ENCODE data around the gene TMEM107.
A peak's percentile ranks its signal among the peaks of the same experiment; 100 is the strongest.

Gene TMEM107

GRCh38 chr17:8156246-8156992, 19.8 kb downstream of the TMEM107 start (continued):
- no peak for TF ChIP-seq ZNF704 (tag by site-specific recombination; IDR thresholded peaks at IDR 0.05)
- TF ChIP-seq ZNF19 (tag by site-specific recombination; IDR thresholded peaks at IDR 0.05; ENCODE audit: low read depth), result no peak
- peak; percentile 88 for TF ChIP-seq ZBTB10 (tag by site-specific recombination; IDR thresholded peaks at IDR 0.05)
- no peak for TF ChIP-seq ZXDB (tag by site-specific recombination; IDR thresholded peaks at IDR 0.05)
- TF ChIP-seq ZNF311 (tag by site-specific recombination; IDR thresholded peaks at IDR 0.05; ENCODE audit: borderline replicate concordance), result no peak

- peak overlapping the region; percentile 45 for H3K4me3 ChIP-seq (ENCODE audit: low read depth, low read length)
- POLR2A ChIA-PET, result interaction anchor here (0.8 to 4.6 kb wide), 10 partner anchors 8 to 66 kb away, joined by 3 to 34 read pairs (median 12); partner anchors contain the start of genes ALOXE3, AURKB, BORCS6 and TMEM107
- CTCF ChIA-PET, result interaction anchor here (0.6 to 7.3 kb wide), 9 partner anchors 11 to 37 kb away, joined by 3 to 91 read pairs (median 5); partner anchors contain the start of gene ALOXE3
- peaks cover 15 to 23% of the 10 kb centered on the region in 2 experiments; a peak in 2 of 3 replicates for H3K36me3 ChIP-seq (ENCODE audit: control insufficient read depth in 2 of 2, insufficient read depth in 1 of 2, low read length in 2 of 2)
- H3K9me3 ChIP-seq (ENCODE audit: control insufficient read depth, insufficient read depth, low read depth, low read length), result no peaks in the 10 kb centered on the region
- H3K4me1 ChIP-seq (ENCODE audit: control insufficient read depth, insufficient read depth, low read length), result peaks cover 29% of the 10 kb centered on the region
- H3K27ac ChIP-seq (ENCODE audit: extremely low read depth, low read depth, low read length), result peak overlapping the region; percentile 62
- TF ChIP-seq WT1 (tag by site-specific recombination; IDR thresholded peaks at IDR 0.05) (0 out of 2 replicates have a peak, but pooled peaks have one; percentile 44), ZEB2 (tag by site-specific recombination; IDR thresholded peaks at IDR 0.05) (no peak), ZNF266 (tag by site-specific recombination; IDR thresholded peaks at IDR 0.05; ENCODE audit: low read depth) (no peak), ZNF324 (tag by site-specific recombination; IDR thresholded peaks at IDR 0.05) (peak; percentile 83; the same call in 1 of the 2 replicates), ZBTB20 (tag by site-specific recombination; IDR thresholded peaks at IDR 0.05) (peak; percentile 13; the same call in 1 of the 2 replicates), ZNF48 (tag by site-specific recombination; IDR thresholded peaks at IDR 0.05) (no peak), ZNF292 (tag by site-specific recombination; IDR thresholded peaks at IDR 0.05; ENCODE audit: borderline replicate concordance, low read depth) (no peak), PRDM4 (tag by site-specific recombination; IDR thresholded peaks at IDR 0.05) (peak; percentile 28; the same call in 1 of the 2 replicates), YY1 (tag by site-specific recombination; IDR thresholded peaks at IDR 0.05) (no peak), ZNF416 (tag by site-specific recombination; IDR thresholded peaks at IDR 0.05) (no peak), ZNF747 (tag by site-specific recombination; IDR thresholded peaks at IDR 0.05) (no peak), ZNF707 (tag by site-specific recombination; IDR thresholded peaks at IDR 0.05) (no peak), ATF2 (tag by site-specific recombination; IDR thresholded peaks at IDR 0.05; ENCODE audit: low read depth) (no peak), BCL11B (tag by site-specific recombination; IDR thresholded peaks at IDR 0.05; ENCODE audit: low read depth) (no peak), ZNF391 (tag by site-specific recombination; IDR thresholded peaks at IDR 0.05; ENCODE audit: borderline replicate concordance, low read depth) (peak; percentile 65), ZNF837 (tag by site-specific recombination; IDR thresholded peaks at IDR 0.05) (no peak), ZNF530 (tag by site-specific recombination; IDR thresholded peaks at IDR 0.05; ENCODE audit: low read depth) (no peak), ZNF514 (tag by site-specific recombination; IDR thresholded peaks at IDR 0.05) (no peak)
- TF ChIP-seq, protein P1, sequence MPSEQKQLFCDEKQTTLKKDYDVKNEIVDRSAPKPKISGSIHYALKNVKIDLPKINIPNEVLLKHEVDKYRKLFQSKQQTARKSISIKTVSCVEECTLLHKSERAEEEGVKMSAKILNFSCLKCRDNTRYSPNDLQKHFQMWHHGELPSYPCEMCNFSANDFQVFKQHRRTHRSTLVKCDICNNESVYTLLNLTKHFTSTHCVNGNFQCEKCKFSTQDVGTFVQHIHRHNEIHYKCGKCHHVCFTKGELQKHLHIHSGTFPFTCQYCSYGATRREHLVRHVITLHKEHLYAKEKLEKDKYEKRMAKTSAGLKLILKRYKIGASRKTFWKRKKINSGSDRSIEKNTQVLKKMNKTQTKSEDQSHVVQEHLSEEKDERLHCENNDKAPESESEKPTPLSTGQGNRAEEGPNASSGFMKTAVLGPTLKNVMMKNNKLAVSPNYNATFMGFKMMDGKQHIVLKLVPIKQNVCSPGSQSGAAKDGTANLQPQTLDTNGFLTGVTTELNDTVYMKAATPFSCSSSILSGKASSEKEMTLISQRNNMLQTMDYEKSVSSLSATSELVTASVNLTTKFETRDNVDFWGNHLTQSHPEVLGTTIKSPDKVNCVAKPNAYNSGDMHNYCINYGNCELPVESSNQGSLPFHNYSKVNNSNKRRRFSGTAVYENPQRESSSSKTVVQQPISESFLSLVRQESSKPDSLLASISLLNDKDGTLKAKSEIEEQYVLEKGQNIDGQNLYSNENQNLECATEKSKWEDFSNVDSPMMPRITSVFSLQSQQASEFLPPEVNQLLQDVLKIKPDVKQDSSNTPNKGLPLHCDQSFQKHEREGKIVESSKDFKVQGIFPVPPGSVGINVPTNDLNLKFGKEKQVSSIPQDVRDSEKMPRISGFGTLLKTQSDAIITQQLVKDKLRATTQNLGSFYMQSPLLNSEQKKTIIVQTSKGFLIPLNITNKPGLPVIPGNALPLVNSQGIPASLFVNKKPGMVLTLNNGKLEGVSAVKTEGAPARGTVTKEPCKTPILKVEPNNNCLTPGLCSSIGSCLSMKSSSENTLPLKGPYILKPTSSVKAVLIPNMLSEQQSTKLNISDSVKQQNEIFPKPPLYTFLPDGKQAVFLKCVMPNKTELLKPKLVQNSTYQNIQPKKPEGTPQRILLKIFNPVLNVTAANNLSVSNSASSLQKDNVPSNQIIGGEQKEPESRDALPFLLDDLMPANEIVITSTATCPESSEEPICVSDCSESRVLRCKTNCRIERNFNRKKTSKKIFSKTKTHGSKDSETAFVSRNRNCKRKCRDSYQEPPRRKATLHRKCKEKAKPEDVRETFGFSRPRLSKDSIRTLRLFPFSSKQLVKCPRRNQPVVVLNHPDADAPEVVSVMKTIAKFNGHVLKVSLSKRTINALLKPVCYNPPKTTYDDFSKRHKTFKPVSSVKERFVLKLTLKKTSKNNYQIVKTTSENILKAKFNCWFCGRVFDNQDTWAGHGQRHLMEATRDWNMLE (tag by site-specific recombination; conservative IDR thresholded peaks at IDR 0.05; ENCODE audit: low read depth), result no peak
These were observed 20.3 kb downstream of the TMEM107 start for GRCh38 chr17:8155996-8156245.
